DOHH2 (cell line): ENCODE results near the gene GATAD2B.

Experiments used
- H3F3A ChIP-seq: fragments of 200-600 bp; sonication (generic), shearing (Covaris generic); 2 replicates; pipeline ENCODE4 v1.6.0; 2016; ENCODE audit warnings: antibody characterized with exemption, mild to moderate bottlenecking; ENCODE audit not compliant: control insufficient read depth, insufficient read depth
- H3K27ac ChIP-seq: fragments of 200-600 bp; sonication (generic); 2 replicates; pipeline ENCODE4 v1.5.1; 2014; ENCODE audit warnings: low read depth, mild to moderate bottlenecking, low read length, moderate library complexity
- H3K27me3 ChIP-seq: fragments of 200-600 bp; sonication (generic); 2 replicates; pipeline ENCODE4 v1.6.1; 2014; ENCODE audit warnings: mild to moderate bottlenecking, low read length, mixed read lengths; ENCODE audit not compliant: control insufficient read depth
- H3K36me3 ChIP-seq: fragments of 200-600 bp; sonication (generic); 2 replicates; pipeline ENCODE4 v1.6.1; 2014; ENCODE audit warnings: mild to moderate bottlenecking, low read length, moderate library complexity, mixed read lengths; ENCODE audit not compliant: control insufficient read depth
- H3K4me1 ChIP-seq: fragments of 200-600 bp; sonication (generic); 2 replicates; pipeline ENCODE4 v1.6.1; 2014; ENCODE audit warnings: mild to moderate bottlenecking, low read length, mixed read lengths; ENCODE audit not compliant: control insufficient read depth
- H3K4me2 ChIP-seq: fragments of 200-600 bp; sonication (generic); 2 replicates; pipeline ENCODE4 v1.6.0; 2014; ENCODE audit warnings: mild to moderate bottlenecking, low read length, moderate library complexity
- H3K4me3 ChIP-seq: fragments of 200-600 bp; sonication (generic); 2 replicates; pipeline ENCODE4 v1.5.1; 2014; ENCODE audit warnings: mild to moderate bottlenecking, low read length, mixed read lengths
- H3K79me2 ChIP-seq: fragments of 200-600 bp; sonication (generic); 2 replicates; pipeline ENCODE4 v1.6.1; 2014; ENCODE audit warnings: mild to moderate bottlenecking, low read length, mixed read lengths; ENCODE audit not compliant: control insufficient read depth
- H3K9me2 ChIP-seq: fragments of 200-600 bp; sonication (generic); replicated peaks from 2 replicates; pipeline ENCODE4 v1.6.1; 2014; ENCODE audit warnings: mild to moderate bottlenecking, low read length, mixed read lengths; ENCODE audit not compliant: control insufficient read depth
- H3K9me3 ChIP-seq: fragments of 200-600 bp; sonication (generic); 2 replicates; pipeline ENCODE4 v1.6.1; 2014; ENCODE audit warnings: antibody characterized with exemption, low read length, mixed read lengths; ENCODE audit not compliant: control insufficient read depth, insufficient read depth
- H4K20me1 ChIP-seq: fragments of 200-600 bp; sonication (generic); 2 replicates; pipeline ENCODE4 v1.6.0; 2014; ENCODE audit warnings: low read depth, mild to moderate bottlenecking, antibody characterized with exemption, low read length, moderate library complexity; ENCODE audit not compliant: control insufficient read depth, insufficient read depth
- EZH2phosphoT487 ChIP-seq: fragments of 200-600 bp; sonication (generic); IDR thresholded peaks from 2 replicates; pipeline ENCODE4 v1.6.1; 2017; ENCODE audit warnings: borderline replicate concordance, mild to moderate bottlenecking, antibody characterized with exemption, low read length, moderate library complexity, mixed read lengths
- TF ChIP-seq, protein P1 (sequence below): fragments of 200-600 bp; sonication (generic); IDR thresholded peaks from one replicate; pipeline ENCODE4 v1.5.1; 2014; ENCODE audit warnings: antibody characterized with exemption, mild to moderate bottlenecking, low read depth, low read length; ENCODE audit not compliant: poor library complexity, severe bottlenecking

The GATAD2B gene

DNA sequence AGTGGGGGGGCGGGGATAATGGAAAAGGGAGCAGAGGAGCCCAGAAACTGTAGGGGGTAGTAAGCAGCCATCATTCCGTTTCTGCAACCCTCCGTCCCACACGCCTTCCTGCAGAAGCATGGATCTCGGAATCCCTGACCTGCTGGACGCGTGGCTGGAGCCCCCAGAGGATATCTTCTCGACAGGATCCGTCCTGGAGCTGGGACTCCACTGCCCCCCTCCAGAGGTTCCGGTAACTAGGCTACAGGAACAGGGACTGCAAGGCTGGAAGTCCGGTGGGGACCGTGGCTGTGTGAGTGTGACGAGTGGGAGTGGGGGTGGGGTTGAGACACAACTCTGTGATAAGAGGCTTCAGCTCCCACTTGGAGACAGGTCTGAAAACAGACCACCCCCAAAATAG, 45.6 kb upstream of the GATAD2B start:
- Histone ChIP-seq H3K27me3 (no peaks in the 10 kb centered on the region), H3K4me2 (peak overlapping the region; percentile 97), H4K20me1 (no peaks in the 10 kb centered on the region), H3K36me3 (peaks cover 14% of the 10 kb centered on the region), H3K9me2 (no peaks in the 10 kb centered on the region), H3F3A (peaks cover 22% of the 10 kb centered on the region), H3K9me3 (no peaks in the 10 kb centered on the region), H3K4me3 (peak overlapping the region; percentile 76), H3K4me1 (peaks cover 31% of the 10 kb centered on the region), H3K27ac (peak overlapping the region; percentile 90), H3K79me2 (peaks cover 48% of the 10 kb centered on the region)
- TF ChIP-seq EZH2phosphoT487: no peak
- TF ChIP-seq, protein P1, sequence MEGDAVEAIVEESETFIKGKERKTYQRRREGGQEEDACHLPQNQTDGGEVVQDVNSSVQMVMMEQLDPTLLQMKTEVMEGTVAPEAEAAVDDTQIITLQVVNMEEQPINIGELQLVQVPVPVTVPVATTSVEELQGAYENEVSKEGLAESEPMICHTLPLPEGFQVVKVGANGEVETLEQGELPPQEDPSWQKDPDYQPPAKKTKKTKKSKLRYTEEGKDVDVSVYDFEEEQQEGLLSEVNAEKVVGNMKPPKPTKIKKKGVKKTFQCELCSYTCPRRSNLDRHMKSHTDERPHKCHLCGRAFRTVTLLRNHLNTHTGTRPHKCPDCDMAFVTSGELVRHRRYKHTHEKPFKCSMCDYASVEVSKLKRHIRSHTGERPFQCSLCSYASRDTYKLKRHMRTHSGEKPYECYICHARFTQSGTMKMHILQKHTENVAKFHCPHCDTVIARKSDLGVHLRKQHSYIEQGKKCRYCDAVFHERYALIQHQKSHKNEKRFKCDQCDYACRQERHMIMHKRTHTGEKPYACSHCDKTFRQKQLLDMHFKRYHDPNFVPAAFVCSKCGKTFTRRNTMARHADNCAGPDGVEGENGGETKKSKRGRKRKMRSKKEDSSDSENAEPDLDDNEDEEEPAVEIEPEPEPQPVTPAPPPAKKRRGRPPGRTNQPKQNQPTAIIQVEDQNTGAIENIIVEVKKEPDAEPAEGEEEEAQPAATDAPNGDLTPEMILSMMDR: no peak

GRCh38 chr1:153968000-153968363, 45.2 kb upstream of the GATAD2B start:
- Histone ChIP-seq H3K9me2 (no peaks in the 10 kb centered on the region), H3K4me1 (peaks cover 31% of the 10 kb centered on the region), H3K27me3 (no peaks in the 10 kb centered on the region), H3K4me2 (peak overlapping the region; percentile 97), H3K79me2 (peaks cover 51% of the 10 kb centered on the region), H3K4me3 (peak overlapping the region; percentile 76), H3K27ac (peak overlapping the region; percentile 90), H3F3A (peaks cover 18% of the 10 kb centered on the region), H3K9me3 (no peaks in the 10 kb centered on the region), H4K20me1 (no peaks in the 10 kb centered on the region), H3K36me3 (peaks cover 10% of the 10 kb centered on the region)
- TF ChIP-seq, protein P1: peak; percentile 7
- TF ChIP-seq EZH2phosphoT487: no peak

DNA sequence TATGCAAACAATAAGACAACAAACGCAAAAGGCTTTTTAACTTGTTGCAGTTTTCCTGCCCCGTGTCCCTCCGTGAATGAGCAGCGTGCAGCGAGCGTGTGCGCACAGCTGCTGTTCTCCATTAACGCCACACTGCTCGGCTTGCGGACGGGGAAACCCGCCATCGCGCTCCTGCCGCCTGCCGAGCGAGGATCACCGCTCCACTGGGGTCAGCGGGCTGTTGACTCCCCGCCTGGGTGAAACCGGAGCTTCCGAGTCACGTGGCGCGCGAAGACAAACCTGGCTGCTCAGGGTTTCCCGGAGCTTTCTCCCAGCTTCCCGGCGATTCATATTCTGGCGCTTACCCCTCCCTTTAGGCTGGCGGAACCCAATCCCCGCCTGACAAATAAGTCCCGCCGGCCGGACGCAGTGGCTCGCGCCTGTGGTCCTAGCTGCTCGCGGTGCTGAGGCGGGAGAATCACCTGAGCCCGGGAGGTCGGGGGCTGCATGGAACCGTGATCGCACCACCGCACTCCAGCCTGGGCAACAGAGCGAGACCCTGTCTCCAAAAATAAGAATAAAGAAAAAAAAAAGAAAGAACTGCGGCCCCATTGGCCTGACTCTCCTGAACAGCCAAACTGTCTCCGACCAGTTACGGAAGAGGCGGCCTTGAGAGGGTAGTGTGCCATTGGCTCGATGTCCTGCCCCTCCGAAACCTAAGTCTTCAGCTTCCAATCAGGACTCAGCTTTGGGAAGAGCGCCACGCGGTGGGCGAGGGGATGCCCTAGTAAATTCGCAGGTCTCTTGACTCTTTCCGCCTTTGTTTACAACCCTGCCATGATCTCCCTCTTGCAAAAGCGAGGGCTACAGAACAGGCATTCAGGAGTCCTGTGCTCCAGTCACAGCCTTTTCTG, 44.6 kb upstream of the GATAD2B start, which contains the start of gene CREB3L4:
TSS of gene CREB3L4 (plus strand) at position 796 of the 893 bp plus-strand sequence. CDS start 624 bp downstream, outside the sequence.
- Histone ChIP-seq H3K79me2 (peaks cover 58% of the 10 kb centered on the region), H3K4me3 (peak within 1 kb of the TSS; percentile 76), H3K36me3 (peaks cover 12% of the 10 kb centered on the region), H3K27me3 (no peaks in the 10 kb centered on the region), H3K9me3 (no peaks in the 10 kb centered on the region), H3K4me2 (peak within 1 kb of the TSS; percentile 97), H3K27ac (peak within 1 kb of the TSS; percentile 90), H4K20me1 (no peaks in the 10 kb centered on the region), H3K9me2 (no peaks in the 10 kb centered on the region), H3F3A (peaks cover 18% of the 10 kb centered on the region), H3K4me1 (peaks cover 35% of the 10 kb centered on the region)
- TF ChIP-seq, protein P1: peak; percentile 42
- TF ChIP-seq EZH2phosphoT487: no peak
